ENCODE data around the gene FNBP1. TPM values are rescaled to one million over a fixed set of nuclear protein-coding genes. Genes with fewer than 3 reads are reported as not detected.

Gene FNBP1
- total RNA-seq, 1 experiment from 2014 or later = 2.4 TPM

DNA sequence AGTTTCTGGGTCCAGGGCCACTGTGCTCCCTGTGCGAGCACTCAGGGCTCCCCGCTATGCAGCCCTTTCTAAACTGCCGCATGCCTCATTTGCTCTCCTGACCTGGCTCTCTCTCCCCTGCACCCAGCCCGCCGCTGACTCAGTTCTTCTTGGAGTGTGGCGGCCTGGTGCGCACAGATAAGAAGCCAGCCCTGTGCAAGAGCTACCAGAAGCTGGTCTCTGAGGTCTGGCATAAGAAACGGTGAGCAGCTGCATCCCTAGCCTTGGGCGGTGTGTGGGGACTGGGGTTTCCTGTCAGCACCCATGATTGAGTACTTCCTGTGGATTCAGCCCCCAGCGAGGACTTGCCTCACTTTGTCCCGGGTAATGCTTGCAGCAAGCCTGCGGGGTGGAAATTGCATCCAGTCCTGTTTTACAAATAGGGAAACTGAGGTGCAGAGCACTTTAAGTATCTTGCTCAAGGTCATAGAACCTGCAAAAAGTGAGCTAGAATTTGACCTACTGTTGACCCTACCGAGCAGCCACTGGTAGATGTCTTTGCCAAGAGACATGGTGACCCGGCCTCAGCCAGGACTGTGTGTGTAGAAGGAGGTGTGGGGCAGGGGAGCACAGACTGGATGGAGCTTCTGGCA is 179.8 kb downstream of the FNBP1 start:
- DNase-seq (ENCODE audit: low spot score) = no peak

DNA sequence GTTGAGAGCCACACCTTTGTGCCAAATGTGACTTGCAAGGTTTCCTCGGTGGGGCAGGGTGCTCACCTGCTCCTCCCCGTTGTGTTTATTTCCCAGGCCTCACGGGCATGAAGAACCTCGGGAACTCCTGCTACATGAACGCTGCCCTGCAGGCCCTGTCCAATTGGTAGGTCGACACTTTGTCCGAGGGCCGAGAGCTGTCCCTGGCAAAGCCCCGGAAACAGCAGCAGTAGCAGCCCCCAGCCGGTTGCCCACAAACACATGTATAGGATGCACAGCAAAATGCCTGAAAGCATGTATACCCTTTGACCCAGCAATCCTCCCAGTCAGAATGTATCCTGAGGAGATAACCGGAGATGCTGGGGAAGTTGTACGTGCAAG is 181.6 kb downstream of the FNBP1 start:
- DNase-seq (ENCODE audit: low spot score) = no peak

DNA sequence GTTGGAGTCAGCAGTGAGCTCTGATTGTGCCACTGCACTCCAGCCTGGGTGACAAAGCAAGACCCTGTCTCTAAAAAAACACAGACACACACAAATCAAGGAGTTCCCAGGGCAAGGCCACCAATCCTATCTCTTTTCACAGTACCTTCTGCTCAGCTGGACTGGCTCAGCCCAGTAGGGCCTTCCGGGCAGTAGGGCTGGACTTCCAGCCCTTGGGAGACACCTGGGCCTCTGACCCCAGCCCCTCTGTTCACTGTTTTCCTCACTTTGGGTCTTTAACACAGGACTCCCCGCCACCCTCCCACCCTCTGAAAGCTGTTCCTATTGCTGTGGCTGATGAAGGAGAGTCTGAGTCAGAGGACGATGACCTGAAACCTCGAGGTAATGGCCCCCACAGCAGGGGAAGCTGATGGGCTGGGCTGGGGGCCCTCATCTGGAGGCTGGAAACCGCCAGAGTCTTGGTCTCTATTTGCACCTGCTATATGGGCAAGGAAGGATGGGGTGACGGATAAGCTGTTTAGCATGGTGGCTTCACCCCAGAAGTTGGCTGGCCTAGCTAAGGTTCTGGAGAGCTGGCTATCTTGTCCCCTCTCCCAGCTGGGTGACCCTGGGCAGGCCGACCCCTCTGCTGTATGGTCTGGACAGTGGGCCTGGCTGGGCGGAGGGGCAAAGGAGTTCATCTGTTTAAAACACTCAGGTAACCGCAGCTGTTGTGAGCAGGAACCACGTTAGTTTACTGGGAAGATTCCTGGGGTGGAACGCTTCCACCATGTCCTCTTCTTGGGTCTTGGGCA is 182.1 kb downstream of the FNBP1 start:
- no peak for DNase-seq (ENCODE audit: low spot score)

DNA sequence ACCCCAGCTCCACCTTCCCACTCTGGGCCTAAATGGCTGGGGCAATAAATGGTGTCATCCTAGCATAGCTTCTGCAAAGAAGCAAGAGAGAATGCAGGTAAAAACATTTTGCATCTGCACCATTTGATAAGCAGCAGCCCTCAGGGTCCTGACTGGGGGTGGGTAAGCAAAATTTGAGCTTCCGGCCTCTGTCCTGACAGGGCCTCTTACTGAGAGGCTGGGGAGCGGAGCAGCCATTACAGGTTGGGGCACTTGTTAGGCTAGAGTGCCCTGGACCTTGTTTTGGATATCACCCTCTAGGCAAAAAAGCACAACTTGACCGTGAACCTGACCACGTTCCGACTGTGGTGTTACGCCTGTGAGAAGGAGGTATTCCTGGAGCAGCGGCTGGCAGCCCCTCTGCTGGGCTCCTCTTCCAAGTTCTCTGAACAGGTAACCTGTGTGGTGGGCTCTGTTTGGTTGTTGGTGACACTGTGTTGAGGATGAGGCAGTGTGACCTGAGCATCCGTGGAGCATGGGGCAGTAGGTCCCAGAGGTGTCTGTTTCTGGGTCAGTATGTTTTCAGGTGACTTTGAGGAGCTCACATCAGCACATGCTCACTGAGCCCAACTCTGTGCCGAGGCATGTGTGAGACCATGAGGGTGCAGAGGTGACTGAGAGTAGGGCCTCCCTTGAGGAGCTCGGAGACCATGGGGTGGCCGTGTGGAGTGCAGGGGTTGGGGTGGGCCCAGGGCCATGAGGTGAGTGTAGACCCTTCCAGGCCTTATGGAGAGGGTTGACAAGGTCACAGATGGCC is 184.6 kb downstream of the FNBP1 start:
- DNase-seq (ENCODE audit: low spot score) = no peak

DNA sequence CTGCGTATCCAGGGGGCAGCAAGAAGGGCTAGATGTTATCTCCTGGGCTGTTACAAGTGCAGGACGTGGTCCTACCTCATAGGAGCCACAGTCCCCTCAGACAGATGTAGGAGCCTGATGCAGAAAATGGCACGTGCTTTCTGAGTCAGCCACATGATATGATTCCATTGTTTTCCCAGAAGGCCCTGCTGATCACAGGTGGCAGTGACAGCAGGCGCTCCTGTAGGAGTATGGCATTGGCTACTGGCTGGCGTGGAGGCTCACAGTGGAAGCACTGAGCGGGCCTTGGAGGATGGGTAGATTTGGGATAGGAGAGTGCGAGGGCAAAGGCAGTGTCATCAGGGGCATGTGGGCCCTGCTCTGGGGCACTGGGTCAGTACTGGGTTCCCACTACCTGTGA is 185.8 kb downstream of the FNBP1 start:
- no peak for DNase-seq (ENCODE audit: low spot score)

DNA sequence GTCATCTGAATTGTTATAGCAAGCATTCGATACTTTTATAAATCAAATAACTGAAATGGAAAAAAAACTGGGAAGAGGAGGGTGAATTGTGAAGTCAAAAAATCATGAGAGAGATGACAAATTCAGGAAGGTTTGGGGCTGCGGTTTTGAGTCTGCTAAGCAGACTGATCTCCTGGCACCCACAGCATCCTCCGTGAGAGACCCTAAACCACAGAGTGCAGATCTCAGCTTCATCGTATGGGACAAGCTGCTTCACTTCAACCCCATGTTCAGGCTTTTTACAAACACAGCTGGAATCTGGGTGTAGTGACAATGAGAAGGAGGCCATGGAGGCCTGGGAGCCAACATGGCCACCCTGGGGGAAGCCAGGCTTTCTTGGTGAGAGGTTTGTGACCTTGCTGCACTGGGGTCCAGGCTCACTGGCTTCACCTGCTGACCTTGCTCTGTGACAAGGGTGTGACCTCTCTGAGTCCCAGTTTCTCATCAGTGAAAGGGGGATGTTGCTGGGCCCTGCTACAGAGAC is 188.3 kb downstream of the FNBP1 start:
- DNase-seq (ENCODE audit: low spot score) = no peak

DNA sequence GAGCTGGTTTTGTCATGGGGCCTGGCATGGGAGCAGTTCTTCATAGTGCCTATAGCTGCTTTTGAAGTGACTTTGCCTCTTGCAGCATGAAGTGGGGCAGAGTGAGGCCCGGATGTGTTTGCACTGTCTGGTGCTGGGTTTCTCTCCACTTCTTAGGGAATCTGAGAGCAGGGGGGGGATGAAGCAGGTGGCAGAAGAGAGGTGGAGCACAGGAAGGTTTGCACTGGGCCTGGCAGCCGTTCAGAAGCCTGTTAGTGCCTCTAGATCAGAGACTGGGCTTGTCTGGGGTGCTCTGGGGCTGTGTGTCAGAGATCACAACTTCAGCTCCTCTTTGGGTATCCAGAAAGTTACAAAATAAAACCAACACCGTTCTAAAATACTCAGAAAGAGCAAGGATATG is 189.4 kb downstream of the FNBP1 start:
- no peak for DNase-seq (ENCODE audit: low spot score)

DNA sequence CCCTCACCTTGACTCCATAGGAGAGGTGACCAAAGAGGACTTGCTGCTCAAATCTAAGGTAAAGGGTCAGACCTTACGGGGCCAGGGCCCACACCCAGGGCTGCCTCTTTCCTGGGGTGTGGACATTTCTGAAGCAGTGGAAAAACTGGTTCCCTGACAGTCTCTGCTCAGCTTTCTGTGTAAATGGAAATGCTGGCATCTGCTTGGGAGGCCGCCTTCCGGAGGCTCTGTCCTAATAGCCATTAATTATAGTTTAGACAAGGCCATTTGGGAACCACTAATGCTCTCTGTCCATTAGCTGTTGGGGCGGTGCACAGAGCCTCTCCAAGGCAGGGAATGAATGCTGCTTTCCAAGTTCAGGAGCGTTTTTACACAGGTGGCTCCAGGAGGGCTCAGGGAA is 190.4 kb downstream of the FNBP1 start:
- no peak for DNase-seq (ENCODE audit: low spot score)

DNA sequence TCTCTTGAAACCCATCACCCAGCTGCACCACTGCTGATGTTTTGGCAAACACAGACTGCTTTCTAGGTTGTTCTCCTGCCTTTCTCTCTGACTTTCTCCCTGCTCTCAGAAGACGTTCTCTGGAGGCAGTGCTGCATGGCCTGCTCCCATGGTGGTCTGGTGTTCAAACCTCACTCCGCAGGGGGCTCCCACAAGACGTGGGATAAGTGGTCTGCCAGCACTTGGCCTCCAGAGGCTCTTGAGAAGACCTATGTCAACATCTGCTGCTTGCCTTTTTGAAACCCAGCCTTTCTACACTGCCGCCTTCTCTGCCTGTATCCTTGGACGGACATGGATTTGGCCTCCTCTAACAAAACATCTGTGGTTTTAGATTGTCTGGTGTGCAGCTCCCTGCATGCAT is 191.2 kb downstream of the FNBP1 start:
- DNase-seq (ENCODE audit: low spot score) = no peak

DNA sequence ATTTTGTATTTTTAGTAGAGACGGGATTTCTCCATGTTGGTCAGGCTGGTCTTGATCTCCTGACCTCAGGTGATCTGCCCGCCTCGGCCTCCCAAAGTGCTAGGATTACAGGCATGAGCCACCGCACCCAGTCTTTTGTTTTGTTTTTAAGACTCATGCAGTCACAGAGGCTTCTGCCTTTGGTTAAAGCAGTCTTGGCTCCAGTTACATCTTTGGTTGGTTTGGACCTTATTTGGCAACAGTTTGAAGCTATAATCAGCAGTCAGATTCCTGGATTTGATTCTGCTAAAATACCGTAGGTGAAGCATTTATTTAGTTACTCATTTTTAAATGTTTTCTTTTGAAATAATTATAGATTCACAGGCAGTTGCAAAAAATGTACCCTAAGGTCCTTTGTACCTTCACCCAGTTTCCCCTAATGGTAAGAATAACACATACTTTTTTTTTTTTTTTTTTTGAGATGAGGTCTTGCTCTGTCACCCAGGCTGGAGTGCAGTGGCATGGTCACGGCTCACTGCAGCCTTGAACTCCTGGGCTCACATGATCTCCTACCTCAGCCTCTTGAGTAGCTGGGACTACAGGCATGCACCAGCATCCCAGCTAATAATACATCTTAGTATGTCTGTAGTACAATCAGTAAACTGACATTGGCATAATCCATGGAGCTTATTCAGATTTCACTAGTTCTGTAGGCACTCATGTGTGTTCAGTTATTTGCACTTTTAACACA is 192.0 kb downstream of the FNBP1 start:
- no peak for DNase-seq (ENCODE audit: low spot score)

DNA sequence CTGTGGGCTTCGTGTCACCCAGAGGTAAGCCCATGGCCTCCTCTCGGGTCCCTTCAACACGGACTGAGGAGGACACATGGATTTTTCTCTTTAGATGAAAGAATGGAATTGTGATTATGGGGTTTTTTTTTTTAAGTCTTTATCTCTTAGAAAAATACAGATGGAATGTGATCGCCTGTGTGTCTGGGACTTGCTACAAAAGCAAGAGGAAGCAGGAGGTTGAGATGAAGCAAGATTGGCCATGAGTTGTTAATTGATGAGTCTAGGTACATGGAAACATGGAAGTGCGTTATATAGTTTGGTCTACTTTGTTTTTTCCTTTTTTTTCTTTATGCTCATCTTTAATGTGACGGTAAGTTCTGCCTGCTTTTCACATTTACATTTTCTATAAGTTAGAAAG is 193.1 kb downstream of the FNBP1 start:
- DNase-seq (ENCODE audit: low spot score) = no peak

DNA sequence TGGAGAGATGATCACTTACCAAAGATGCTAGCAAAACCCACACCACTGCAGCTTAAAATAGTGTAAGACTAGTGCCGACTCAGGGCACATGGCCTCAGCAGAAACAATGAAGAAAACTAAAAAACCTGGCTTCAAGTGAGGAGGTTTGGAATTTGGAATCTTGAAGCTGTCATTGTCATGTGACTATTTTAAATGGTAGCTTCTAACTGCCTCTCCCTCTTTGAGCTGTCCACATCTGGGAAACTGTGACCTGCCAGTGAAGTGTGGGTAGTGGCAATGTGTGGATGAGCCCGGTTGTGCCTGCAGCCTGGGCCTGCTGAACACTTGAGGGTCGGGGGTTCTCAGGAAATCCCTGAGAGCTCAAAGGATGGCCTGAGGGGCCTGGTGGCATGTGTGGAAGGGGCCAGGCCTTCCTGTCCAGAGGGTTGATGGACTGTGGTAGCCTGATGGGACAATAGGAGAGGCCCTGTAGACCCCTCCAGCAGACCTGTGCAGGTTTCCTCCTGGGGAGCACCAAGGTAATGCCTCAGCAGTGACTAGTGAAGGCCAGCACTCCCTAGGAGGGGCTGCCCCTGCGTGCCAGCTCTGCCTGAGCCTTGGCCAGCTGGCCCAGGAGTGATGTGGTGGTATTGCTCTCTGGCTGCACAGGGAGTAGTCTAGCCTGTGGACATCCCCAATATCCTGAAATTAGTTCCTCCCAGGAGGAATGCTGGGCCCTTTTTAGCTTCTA is 194.1 kb downstream of the FNBP1 start:
- DNase-seq (ENCODE audit: low spot score) = no peak

DNA sequence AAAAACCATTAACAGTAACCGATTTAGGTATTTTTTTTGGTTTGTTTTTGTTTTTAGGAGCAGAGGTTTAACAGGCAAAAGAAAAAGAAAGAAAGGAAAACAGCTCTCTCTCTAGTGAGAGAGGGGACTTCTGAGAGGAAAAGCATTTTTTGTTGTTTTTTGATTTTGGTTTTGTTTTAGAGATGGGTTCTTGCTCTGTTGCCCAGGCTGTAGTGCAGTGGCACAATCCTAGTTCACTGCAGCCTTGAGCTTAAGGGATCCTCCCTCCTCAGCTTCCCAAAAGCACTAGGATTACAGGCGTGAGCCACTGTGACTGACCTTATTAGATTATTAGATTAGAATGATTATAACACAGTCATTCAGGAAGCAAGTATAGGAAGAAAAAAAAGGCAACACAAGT is 197.6 kb downstream of the FNBP1 start:
- no peak for DNase-seq (ENCODE audit: low spot score)

DNA sequence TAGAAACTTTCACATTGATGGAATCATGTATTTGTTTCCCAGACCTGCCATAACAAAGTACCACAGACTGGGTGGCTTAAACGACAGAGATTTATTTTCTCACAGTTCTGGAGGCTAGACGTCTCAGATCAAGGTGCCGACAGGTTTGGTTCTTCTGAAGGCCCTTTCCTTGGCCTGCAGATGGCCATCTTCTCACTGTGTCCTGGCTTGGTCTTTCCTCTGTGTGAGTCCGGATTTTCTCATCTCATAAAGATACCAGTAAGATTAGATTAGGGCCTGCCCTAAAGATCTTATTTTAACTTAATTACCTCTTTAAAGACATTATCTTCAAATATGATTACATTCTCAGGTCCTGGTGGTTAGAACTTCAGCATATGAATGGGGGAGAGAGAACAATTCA is 201.9 kb downstream of the FNBP1 start:
- no peak for DNase-seq (ENCODE audit: low spot score)

DNA sequence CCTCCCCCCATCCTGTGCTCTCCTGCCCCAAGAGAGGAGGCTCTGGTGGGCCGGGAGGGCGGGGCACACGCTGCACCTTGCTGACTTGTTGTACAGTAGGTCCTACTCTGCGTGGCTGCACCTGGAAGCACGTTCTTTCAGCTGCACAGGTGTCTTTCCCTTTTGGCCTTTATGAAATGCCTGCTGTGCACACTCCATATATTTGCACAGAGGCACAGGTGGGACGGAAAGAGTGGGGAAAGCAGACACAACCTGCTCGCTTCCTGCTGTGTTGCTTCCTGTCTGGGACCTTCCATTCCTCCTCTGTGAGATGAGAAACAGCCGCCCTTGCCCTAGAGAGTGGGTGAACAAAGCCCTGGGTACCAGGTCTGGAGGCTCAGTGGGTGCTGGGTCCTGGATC is 203.0 kb downstream of the FNBP1 start:
- no peak for DNase-seq (ENCODE audit: low spot score)

DNA sequence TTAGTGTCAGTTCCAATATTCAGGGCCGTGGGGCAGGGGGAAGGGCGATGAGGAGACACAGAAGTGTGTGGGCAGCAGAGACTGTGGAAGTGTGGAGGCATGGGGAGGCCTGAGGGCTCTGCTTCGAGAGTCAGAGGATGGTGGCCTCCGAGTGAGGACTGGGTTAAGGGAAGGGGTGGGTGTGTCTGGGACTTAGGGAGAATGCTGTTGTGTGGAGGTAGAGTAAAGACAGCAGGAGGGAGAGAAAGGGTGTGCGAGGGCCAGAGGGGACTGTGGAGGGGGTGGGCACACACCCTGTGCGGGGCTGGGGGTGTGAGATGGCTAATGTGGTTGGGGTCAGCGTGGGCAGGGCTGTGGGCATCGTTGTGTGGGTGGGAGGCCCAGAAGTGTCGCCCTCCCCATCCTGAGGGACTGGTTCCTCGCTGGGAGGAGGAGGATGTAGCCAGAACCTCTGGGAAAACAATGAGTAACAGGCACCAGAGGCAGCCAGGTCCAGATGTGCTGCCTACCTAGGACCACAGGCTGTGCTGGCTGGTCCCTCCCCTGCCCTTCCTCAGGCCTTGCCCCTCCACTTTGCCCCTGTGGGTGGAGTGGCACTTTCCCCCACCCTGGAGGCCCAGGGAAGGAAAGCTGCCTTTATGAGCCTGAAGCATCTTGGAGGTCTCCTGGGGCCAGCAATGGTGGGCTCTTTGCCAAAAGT is 203.5 kb downstream of the FNBP1 start:
- no peak for DNase-seq (ENCODE audit: low spot score)

DNA sequence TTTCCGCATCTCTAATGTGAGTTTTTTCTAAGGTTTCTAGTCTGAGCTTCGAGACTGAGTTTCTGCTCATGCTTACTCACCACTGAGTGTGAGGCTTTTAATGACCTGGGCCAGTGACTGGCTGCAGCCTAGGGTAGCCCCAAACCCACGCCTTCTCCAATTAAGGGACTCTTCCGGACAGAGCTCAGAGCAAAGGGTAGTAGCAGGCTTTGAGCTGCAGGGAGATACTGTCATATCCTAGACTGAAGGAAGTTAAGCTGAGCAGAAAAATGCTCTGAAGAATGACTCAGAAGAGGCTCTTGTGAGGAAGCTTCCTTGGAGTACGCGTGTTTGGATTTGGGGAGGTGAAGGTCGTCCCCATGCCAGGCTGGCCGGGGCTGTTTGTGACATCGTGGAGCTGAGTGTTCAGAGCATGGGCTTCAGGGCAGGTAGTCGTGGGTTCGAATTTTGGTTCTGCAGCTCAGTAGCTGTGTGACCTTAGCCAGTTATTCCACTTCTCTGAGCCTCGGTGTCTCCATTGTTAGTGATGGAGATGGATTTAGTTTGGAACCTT is 204.2 kb downstream of the FNBP1 start:
- DNase-seq (ENCODE audit: low spot score) = no peak
